Mucosa of rectum (tissue), 2 donors: ENCODE measurements around the gene CNOT2.

Experiments used
- H3K27ac ChIP-seq, 2 donors: one replicate each; pipeline ENCODE4 v1.7.0; 2013; ENCODE audit warnings: inconsistent platforms in 2 of 2, low read depth in 2 of 2, low read length in 2 of 2
- H3K27me3 ChIP-seq, 2 donors: one replicate each; pipeline ENCODE4 v1.7.0; 2013; ENCODE audit warnings: low read length in 2 of 2; ENCODE audit not compliant: control insufficient read depth in 2 of 2, insufficient read depth in 2 of 2
- H3K36me3 ChIP-seq, 2 donors: one replicate each; pipeline ENCODE4 v1.7.0; 2013; ENCODE audit warnings: low read length in 2 of 2; ENCODE audit not compliant: control insufficient read depth in 2 of 2, insufficient read depth in 2 of 2
- H3K4me1 ChIP-seq, 2 donors: one replicate each; pipeline ENCODE4 v1.7.0; 2013; ENCODE audit warnings: low read length in 2 of 2, mild to moderate bottlenecking in 1 of 2; ENCODE audit not compliant: control insufficient read depth in 2 of 2, insufficient read depth in 2 of 2
- H3K4me3 ChIP-seq, 2 donors: one replicate each; pipeline ENCODE4 v1.7.0; 2013; ENCODE audit warnings: low read length in 2 of 2
- H3K9ac ChIP-seq, 2 donors: one replicate each; pipeline ENCODE4 v1.7.0; 2013; ENCODE audit warnings: low read length in 2 of 2, low read depth in 1 of 2, mild to moderate bottlenecking in 1 of 2
- H3K9me3 ChIP-seq, 2 donors: one replicate each; pipeline ENCODE4 v1.7.0; 2013; ENCODE audit warnings: low read length in 2 of 2; ENCODE audit not compliant: control insufficient read depth in 2 of 2
- donor health status: healthy.
- donor health status: Normal muscosa, but diverticular disease.

The CNOT2 gene

DNA sequence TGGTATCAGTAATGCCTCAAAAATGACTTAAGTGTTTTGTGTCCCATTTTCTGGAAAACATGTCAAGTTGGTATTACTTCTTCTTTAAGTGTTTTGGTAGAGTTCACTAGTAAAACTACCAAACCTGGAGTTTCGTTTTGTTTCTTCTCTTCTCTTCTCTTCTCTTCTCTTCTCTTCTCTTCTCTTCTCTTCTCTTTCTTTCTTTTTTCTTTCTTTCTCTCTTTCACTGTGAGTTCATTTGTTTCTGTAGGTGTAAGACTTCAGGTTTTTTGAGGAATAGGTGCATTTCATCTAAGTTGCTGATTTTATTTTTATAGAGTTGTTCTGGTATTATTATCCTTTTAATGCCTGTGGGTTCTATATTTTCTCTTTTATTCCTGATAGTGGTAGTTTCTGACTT lies 21.9 kb downstream of the CNOT2 start:
- H3K4me1 ChIP-seq: no peaks in the 10 kb centered on the region

DNA sequence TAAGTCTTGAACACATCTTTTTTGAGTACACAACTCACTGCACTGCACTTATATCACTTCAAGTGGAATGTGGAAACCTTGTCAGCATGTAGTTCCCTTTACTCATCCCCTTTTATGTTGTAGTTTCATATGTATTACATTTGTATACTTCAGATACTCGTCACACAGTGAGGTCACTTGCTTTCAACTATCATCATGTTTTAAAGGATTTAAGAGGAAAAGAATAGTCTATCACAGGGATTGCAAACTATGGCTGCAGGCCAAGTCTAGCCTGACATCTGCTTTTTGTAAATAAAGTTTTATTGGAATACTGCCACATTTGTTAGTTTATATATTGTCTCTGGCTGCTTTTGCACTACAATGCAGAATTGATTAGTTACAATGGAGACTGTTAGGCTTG lies 24.3 kb downstream of the CNOT2 start:
- Histone ChIP-seq H3K27me3 (no peaks in the 10 kb centered on the region), H3K9ac (no peak overlapping the region), H3K4me3 (no peak overlapping the region), H3K36me3 (peaks cover 0 to 2% of the 10 kb centered on the region in 2 donors), H3K9me3 (no peaks in the 10 kb centered on the region), H3K27ac (no peak overlapping the region), H3K4me1 (no peaks in the 10 kb centered on the region)

More for the DNA sequence above, 21.9 kb downstream of the CNOT2 start:
- H3K36me3 ChIP-seq: no peaks in the 10 kb centered on the region
- no peak overlapping the region for H3K9ac ChIP-seq
- H3K27ac ChIP-seq: no peak overlapping the region
- H3K27me3 ChIP-seq: no peaks in the 10 kb centered on the region
- no peaks in the 10 kb centered on the region for H3K9me3 ChIP-seq
- no peak overlapping the region for H3K4me3 ChIP-seq

DNA sequence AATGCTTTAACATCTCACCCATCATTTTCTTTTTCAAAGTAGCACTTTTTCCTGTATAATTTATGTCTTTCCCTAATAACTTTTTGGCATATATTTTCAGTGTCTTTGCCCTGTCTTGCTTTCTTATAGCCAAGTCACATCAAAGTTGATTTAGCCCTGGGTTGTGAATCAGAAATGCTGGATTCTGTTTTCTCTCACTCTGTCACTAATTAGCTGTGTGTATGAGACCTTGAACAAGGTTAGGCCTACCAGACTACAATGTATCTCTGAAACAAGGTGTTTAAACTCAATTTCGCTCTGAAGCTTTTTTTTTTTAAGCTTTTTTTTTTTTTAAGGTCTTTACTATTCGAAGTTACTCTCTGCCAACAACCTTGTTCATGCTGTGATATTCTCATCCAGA lies 25.7 kb downstream of the CNOT2 start:
- no peak overlapping the region for H3K9ac ChIP-seq
- no peaks in the 10 kb centered on the region for H3K27me3 ChIP-seq
- peaks cover 0 to 2% of the 10 kb centered on the region in 2 donors for H3K36me3 ChIP-seq
- H3K4me3 ChIP-seq: no peak overlapping the region
- no peaks in the 10 kb centered on the region for H3K9me3 ChIP-seq
- H3K27ac ChIP-seq: no peak overlapping the region
- no peaks in the 10 kb centered on the region for H3K4me1 ChIP-seq

DNA sequence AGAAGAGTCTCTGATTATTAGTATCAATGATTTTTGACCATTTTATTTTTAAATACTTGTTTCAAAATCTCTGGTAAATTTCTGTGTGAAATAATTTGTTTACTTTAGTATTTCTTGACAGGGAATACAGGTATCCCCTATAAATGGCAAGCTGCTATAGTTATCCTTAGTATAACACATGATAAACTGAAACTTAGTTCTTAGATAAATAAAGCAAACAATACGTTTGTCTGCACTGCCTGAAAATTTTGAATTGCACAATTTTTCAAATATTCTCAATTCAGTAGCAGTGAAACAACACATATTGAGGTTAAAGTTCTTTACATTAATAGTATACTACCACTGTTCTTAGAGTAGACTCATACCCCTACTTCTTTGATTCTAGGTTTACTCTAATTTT lies 26.9 kb downstream of the CNOT2 start:
- Histone ChIP-seq H3K9ac (no peak overlapping the region), H3K36me3 (peaks cover 0 to 2% of the 10 kb centered on the region in 2 donors), H3K27ac (no peak overlapping the region), H3K4me3 (no peak overlapping the region), H3K9me3 (no peaks in the 10 kb centered on the region), H3K27me3 (no peaks in the 10 kb centered on the region), H3K4me1 (no peaks in the 10 kb centered on the region)

DNA sequence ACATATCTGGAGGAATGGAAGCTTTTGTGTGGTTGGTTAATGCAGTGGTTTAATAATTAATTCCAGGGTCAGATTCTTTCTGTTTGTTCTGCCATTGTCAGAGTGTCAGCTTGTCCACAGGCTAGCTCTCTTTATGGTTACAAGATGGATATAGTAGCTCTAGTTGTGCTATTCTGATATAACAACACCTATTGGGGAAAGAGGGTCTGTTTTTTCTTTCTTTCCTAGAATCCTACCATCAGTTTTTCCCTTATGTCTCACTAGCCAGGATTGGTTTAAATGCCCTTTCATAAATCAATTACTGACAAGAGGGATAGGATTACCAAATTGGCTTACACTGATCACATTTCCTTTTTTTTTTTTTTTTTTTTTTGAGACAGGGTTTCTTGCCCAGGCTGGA lies 27.8 kb downstream of the CNOT2 start:
- H3K4me3 ChIP-seq: no peak overlapping the region
- no peaks in the 10 kb centered on the region for H3K4me1 ChIP-seq

DNA sequence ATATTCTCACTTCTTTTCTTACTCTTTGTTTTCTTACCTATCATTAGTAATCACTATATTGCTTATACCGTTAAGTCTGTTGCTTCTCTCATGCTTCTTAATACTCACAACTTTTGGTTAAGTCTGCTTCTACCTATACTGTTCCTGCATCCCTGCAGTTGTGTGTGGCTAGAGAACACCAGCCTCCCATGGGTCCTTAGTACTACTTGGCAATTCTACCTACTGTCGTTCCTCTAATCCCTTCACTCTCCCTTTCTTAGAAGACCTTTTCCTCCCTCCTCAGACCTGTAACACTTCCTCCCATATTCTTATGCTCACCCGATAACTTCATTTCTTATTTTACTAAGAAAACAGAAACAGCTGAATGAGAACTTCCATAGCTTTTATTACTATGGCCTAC lies 29.3 kb downstream of the CNOT2 start:
- H3K4me3 ChIP-seq: no peak overlapping the region
- H3K27ac ChIP-seq: no peak overlapping the region
- no peaks in the 10 kb centered on the region for H3K9me3 ChIP-seq
- H3K9ac ChIP-seq: no peak overlapping the region
- no peaks in the 10 kb centered on the region for H3K27me3 ChIP-seq
- no peaks in the 10 kb centered on the region for H3K4me1 ChIP-seq
- peaks cover 0 to 2% of the 10 kb centered on the region in 2 donors for H3K36me3 ChIP-seq

More for the DNA sequence above, 27.8 kb downstream of the CNOT2 start:
- Histone ChIP-seq H3K27me3 (no peaks in the 10 kb centered on the region), H3K36me3 (peaks cover 0 to 2% of the 10 kb centered on the region in 2 donors), H3K9me3 (no peaks in the 10 kb centered on the region), H3K27ac (no peak overlapping the region), H3K9ac (no peak overlapping the region)

- Histone ChIP-seq H3K9me3 (no peaks in the 10 kb centered on the region), H3K4me1 (no peaks in the 10 kb centered on the region), H3K4me3 (no peak overlapping the region), H3K36me3 (peaks cover 3 to 4% of the 10 kb centered on the region in 2 donors), H3K27ac (no peak overlapping the region), H3K27me3 (no peaks in the 10 kb centered on the region), H3K9ac (no peak overlapping the region)
These were observed 31.8 kb downstream of the CNOT2 start for GRCh38 chr12:70275045-70275444.

DNA sequence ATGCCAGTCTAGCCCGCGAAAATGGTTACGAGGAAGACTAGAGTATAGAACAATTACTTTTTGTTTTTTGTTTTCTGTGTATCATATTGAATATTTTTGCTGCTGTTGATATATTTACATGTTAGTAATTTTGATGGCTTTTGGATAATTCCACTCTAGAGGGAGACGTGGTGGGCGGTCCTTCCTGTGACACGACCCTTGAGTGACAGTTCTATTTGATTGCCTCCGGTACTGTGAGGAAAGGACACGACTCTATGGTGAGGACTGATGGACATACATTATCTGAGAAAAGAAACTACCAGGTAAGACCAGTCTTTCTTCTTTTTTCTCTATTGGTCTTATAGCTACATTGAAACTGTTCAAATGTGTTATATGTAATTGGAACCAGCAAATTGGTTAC lies 34.7 kb downstream of the CNOT2 start:
- no peaks in the 10 kb centered on the region for H3K9me3 ChIP-seq
- H3K4me1 ChIP-seq: no peaks in the 10 kb centered on the region
- no peak overlapping the region for H3K27ac ChIP-seq
- H3K9ac ChIP-seq: no peak overlapping the region
- no peaks in the 10 kb centered on the region for H3K27me3 ChIP-seq
- no peak overlapping the region for H3K4me3 ChIP-seq
- peaks cover 2 to 11% of the 10 kb centered on the region in 2 donors for H3K36me3 ChIP-seq

DNA sequence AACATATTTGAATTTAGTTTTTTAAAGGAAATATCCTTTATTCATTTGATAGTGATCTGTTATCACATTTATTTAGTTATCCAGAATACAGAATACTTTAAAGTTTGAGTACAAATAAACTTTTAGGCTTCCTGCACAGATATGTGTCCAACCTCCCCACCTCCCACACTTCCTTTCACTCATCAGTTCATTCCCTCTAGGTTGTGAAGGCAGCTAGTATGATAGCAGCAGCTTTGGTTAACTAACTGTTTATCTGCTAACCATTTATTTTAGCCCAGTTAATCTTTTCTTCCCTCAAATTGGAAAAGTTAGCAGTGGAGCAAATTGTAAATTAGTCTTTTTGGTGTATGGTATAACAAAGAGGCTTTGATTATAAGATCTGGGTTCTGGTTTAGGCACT lies 35.7 kb downstream of the CNOT2 start:
- Histone ChIP-seq H3K9ac (no peak overlapping the region), H3K27me3 (no peaks in the 10 kb centered on the region), H3K27ac (no peak overlapping the region), H3K4me1 (no peaks in the 10 kb centered on the region), H3K36me3 (peaks cover 2 to 11% of the 10 kb centered on the region in 2 donors), H3K9me3 (no peaks in the 10 kb centered on the region), H3K4me3 (no peak overlapping the region)

GRCh38 chr12:70283232-70283631 lies 40.0 kb downstream of the CNOT2 start:
- no peaks in the 10 kb centered on the region for H3K27me3 ChIP-seq
- H3K4me3 ChIP-seq: no peak overlapping the region
- H3K27ac ChIP-seq: no peak overlapping the region
- H3K36me3 ChIP-seq: peaks cover 11 to 17% of the 10 kb centered on the region in 2 donors
- H3K9ac ChIP-seq: no peak overlapping the region
- H3K9me3 ChIP-seq: no peaks in the 10 kb centered on the region
- H3K4me1 ChIP-seq: no peaks in the 10 kb centered on the region

DNA sequence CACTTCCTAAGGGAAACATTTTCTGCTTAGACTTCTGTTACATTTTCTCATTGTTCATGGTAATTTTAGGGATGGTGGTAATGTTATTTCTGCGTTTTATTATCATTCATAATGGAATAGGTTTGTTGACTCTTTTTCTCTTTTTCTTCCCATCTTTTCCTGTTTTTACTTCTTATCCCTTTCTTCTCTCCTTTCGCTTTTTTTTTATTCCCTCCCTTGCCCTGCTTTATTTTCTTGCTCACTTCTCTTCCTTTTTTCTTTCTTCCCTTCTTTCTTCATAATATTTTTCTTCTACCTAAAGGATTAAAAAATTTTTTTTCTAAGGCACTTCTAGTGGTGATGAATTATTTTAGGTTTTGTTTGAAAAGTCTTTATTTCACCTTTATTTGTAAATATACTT lies 45.6 kb downstream of the CNOT2 start:
- no peak overlapping the region for H3K27ac ChIP-seq
- peaks cover 8% of the 10 kb centered on the region in 2 donors for H3K36me3 ChIP-seq
- H3K4me1 ChIP-seq: peaks cover 0 to 3% of the 10 kb centered on the region in 2 donors
- no peak overlapping the region for H3K4me3 ChIP-seq
- no peaks in the 10 kb centered on the region for H3K27me3 ChIP-seq
- no peaks in the 10 kb centered on the region for H3K9me3 ChIP-seq
- no peak overlapping the region for H3K9ac ChIP-seq
